Astrocyte (in vitro differentiated cells and primary cell): Measurements from ENCODE around the gene GPX6. TPM values are rescaled to one million over a fixed set of nuclear protein-coding genes. Genes with fewer than 3 reads are reported as not detected.
A peak's percentile ranks its signal among the peaks of the same experiment; 100 is the strongest.

Experiments used
- DNase-seq: peaks from one replicate; pipeline ENCODE4 v3.0.0-alpha.2; 2010; ENCODE audit warnings: low read depth
- FAIRE-seq: peaks from 2 replicates; lab custom pipeline; 2011; peaks lifted over from hg19 to GRCh38; lab: Jason Lieb, UNC
- H2AFZ ChIP-seq: 2 replicates; pipeline ENCODE4 v1.6.0; 2012; ENCODE audit warnings: low read depth, low read length, inconsistent platforms
- H3K27ac ChIP-seq: 2 replicates; pipeline ENCODE4 v1.5.1; 2011; ENCODE audit warnings: low read depth, low read length, inconsistent platforms
- H3K27me3 ChIP-seq: 2 replicates; pipeline ENCODE4 v1.6.0; 2011; ENCODE audit warnings: low read length, inconsistent platforms; ENCODE audit not compliant: insufficient read depth
- H3K36me3 ChIP-seq: 2 replicates; pipeline ENCODE4 v1.5.1; 2011; ENCODE audit warnings: low read length, inconsistent platforms; ENCODE audit not compliant: insufficient read depth
- H3K4me1 ChIP-seq: 2 replicates; pipeline ENCODE4 v1.5.1; 2011; ENCODE audit warnings: low read length, inconsistent platforms; ENCODE audit not compliant: insufficient read depth
- H3K4me2 ChIP-seq: 2 replicates; pipeline ENCODE4 v1.6.0; 2012; ENCODE audit warnings: low read length, inconsistent platforms
- H3K4me3 ChIP-seq: 2 replicates; pipeline ENCODE4 v1.5.1; 2011; ENCODE audit warnings: low read depth, mild to moderate bottlenecking, low read length, inconsistent platforms; ENCODE audit not compliant: insufficient read depth
- H3K79me2 ChIP-seq: 2 replicates; pipeline ENCODE4 v1.6.0; 2012; ENCODE audit warnings: mild to moderate bottlenecking, low read length, inconsistent platforms; ENCODE audit not compliant: insufficient read depth
- H3K9ac ChIP-seq: 2 replicates; pipeline ENCODE4 v1.6.0; 2012; ENCODE audit warnings: mild to moderate bottlenecking, low read length, inconsistent platforms
- H3K9me3 ChIP-seq: 2 replicates; pipeline ENCODE4 v1.5.1; 2012; ENCODE audit warnings: low read depth, mild to moderate bottlenecking, low read length, inconsistent platforms; ENCODE audit not compliant: insufficient read depth
- H4K20me1 ChIP-seq: 2 replicates; pipeline ENCODE4 v1.6.0; 2012; ENCODE audit warnings: low read length, inconsistent platforms; ENCODE audit not compliant: insufficient read depth
- H3K27ac Mint-ChIP-seq: one replicate; pipeline ENCODE4 v1.8.0; 2021; ENCODE audit warnings: mild to moderate bottlenecking, mixed read lengths; ENCODE audit not compliant: unreplicated experiment
- H3K27me3 Mint-ChIP-seq: one replicate; pipeline ENCODE4 v1.8.0; 2021; ENCODE audit warnings: low read depth, mixed read lengths; ENCODE audit not compliant: unreplicated experiment
- H3K36me3 Mint-ChIP-seq: one replicate; pipeline ENCODE4 v1.8.0; 2021; ENCODE audit warnings: low read depth, mixed read lengths; ENCODE audit not compliant: unreplicated experiment
- H3K4me1 Mint-ChIP-seq: one replicate; pipeline ENCODE4 v1.8.0; 2021; ENCODE audit warnings: low read depth, mixed read lengths; ENCODE audit not compliant: unreplicated experiment
- H3K4me3 Mint-ChIP-seq: one replicate; pipeline ENCODE4 v1.8.0; 2021; ENCODE audit warnings: mild to moderate bottlenecking, moderate library complexity, mixed read lengths; ENCODE audit not compliant: unreplicated experiment
- H3K9me3 Mint-ChIP-seq: one replicate; pipeline ENCODE4 v1.8.0; 2021; ENCODE audit warnings: mild to moderate bottlenecking, mixed read lengths; ENCODE audit not compliant: unreplicated experiment
- EZH2 ChIP-seq: IDR thresholded peaks from 2 replicates; pipeline ENCODE4 v1.6.1; 2012; ENCODE audit warnings: mild to moderate bottlenecking, low read length, inconsistent platforms; ENCODE audit not compliant: insufficient read depth
- total RNA-seq: library from RNA; stranded (reverse); gene quantifications from 2 replicates; pipeline ENCODE4 v1.2.1, GENCODE V29; 2021
- TF ChIP-seq, protein P1 (sequence below): IDR thresholded peaks from 2 replicates; pipeline ENCODE4 v1.5.1; 2011; ENCODE audit warnings: low read depth, mild to moderate bottlenecking, inconsistent platforms, low read length, moderate library complexity; ENCODE audit not compliant: insufficient read depth

GPX6 gene
- total RNA-seq, 1 donor from 2014 or later, result not detected

DNA sequence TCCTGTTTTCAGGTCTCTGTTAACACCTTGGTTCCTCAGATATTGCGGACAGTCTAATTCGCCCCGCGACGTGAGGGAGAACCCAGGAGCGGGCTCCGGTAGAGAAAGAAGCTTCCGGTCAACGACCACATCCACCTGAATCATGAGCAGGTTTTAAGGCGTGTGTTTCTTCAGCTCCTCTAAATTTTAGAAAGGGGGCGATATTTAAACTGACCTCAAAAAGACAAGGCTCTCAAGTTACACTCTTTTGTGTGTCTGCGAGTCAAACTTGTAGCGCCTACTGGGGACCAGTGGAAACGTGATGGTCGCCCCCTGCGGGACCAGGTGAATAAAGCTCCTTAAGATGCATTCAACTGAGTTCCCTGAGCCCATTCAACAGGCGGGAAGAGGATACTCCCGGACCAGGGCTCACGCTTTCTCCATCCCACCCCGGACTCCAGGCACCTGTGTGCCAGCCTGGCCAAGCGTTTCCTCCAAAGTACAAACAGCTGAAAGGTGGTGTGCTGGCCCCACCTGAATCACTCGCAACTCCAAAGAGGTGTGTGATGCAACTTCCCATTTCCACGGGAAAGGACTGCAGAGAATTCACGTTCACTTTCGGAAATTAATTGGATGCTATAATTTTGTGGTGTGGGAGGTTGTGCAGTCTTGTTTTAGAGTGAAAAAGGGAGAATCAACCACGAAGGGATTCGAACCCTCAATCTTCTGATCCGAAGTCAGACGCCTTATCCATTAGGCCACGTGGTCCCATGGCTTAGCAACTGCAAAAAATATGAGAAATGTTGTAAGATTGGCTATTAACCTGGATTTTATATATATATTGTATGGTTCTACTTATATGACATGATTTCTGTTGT lies 27.1 kb upstream of the GPX6 start:
- Mint-ChIP-seq H3K27ac (peak overlapping the region; percentile 89), H3K4me1 (peaks cover 6% of the 10 kb centered on the region), H3K4me3 (peak overlapping the region; percentile 85), H3K36me3 (no peaks in the 10 kb centered on the region), H3K27me3 (peaks cover 5% of the 10 kb centered on the region), H3K9me3 (no peaks in the 10 kb centered on the region)
- Histone ChIP-seq H3K9ac (no peak overlapping the region), H3K36me3 (no peaks in the 10 kb centered on the region), H2AFZ (no peak overlapping the region), H3K79me2 (no peaks in the 10 kb centered on the region), H3K27me3 (peaks cover 2% of the 10 kb centered on the region), H3K4me3 (peak overlapping the region; percentile 59), H3K27ac (no peak overlapping the region), H3K9me3 (no peaks in the 10 kb centered on the region), H3K4me2 (peak overlapping the region; percentile 80), H3K4me1 (peaks cover 5% of the 10 kb centered on the region), H4K20me1 (no peaks in the 10 kb centered on the region)
- TF ChIP-seq EZH2, result no peak
- TF ChIP-seq, protein P1, sequence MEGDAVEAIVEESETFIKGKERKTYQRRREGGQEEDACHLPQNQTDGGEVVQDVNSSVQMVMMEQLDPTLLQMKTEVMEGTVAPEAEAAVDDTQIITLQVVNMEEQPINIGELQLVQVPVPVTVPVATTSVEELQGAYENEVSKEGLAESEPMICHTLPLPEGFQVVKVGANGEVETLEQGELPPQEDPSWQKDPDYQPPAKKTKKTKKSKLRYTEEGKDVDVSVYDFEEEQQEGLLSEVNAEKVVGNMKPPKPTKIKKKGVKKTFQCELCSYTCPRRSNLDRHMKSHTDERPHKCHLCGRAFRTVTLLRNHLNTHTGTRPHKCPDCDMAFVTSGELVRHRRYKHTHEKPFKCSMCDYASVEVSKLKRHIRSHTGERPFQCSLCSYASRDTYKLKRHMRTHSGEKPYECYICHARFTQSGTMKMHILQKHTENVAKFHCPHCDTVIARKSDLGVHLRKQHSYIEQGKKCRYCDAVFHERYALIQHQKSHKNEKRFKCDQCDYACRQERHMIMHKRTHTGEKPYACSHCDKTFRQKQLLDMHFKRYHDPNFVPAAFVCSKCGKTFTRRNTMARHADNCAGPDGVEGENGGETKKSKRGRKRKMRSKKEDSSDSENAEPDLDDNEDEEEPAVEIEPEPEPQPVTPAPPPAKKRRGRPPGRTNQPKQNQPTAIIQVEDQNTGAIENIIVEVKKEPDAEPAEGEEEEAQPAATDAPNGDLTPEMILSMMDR, result peak; percentile 39
- no peak for FAIRE-seq
- DNase-seq, result peak; percentile 84

DNA sequence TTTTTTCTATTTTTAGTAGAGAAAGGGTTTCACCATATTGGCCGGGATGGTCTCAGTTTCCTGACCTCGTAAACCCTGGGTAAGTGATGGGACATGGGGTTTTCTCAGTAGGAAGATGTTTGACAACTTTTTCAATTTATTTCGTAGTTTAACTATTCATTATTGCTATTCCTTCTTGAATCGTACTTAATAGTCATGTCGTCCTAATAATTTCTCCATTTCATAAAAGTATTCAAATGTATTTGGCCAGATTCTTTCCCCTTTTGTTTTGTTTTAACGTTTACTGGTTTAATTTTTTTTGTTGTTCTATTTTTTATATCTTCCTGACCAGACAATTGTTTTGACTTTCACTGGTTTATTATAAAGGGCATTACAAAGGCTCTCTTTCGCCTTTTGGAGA lies 26.4 kb upstream of the GPX6 start:
- no peaks in the 10 kb centered on the region for H3K36me3 Mint-ChIP-seq
- peak overlapping the region; percentile 75 for H3K4me3 Mint-ChIP-seq
- Histone ChIP-seq H2AFZ (no peak overlapping the region), H3K27ac (no peak overlapping the region), H3K36me3 (no peaks in the 10 kb centered on the region), H3K4me3 (no peak overlapping the region), H3K9ac (no peak overlapping the region), H3K9me3 (no peaks in the 10 kb centered on the region), H3K4me1 (peaks cover 5% of the 10 kb centered on the region), H3K79me2 (no peaks in the 10 kb centered on the region), H3K27me3 (peaks cover 2% of the 10 kb centered on the region), H4K20me1 (no peaks in the 10 kb centered on the region), H3K4me2 (peak overlapping the region; percentile 80)
- H3K27ac Mint-ChIP-seq, result peak overlapping the region; percentile 55
- peaks cover 6% of the 10 kb centered on the region for H3K4me1 Mint-ChIP-seq
- no peak for FAIRE-seq
- peaks cover 5% of the 10 kb centered on the region for H3K27me3 Mint-ChIP-seq
- no peak for DNase-seq
- no peaks in the 10 kb centered on the region for H3K9me3 Mint-ChIP-seq
- no peak for TF ChIP-seq EZH2
- TF ChIP-seq, protein P1, result no peak
